MG63 (cell line): Measurements from ENCODE around the gene CATSPERZ. TPM values are rescaled to one million over a fixed set of nuclear protein-coding genes. Genes with fewer than 3 reads are reported as not detected.

ENCODE experiments used
- DNase-seq: peaks from one replicate; pipeline ENCODE4 v3.0.0-alpha.2; 2020
- H3K27me3 ChIP-seq: fragments of 250-450 bp; sonication (Bioruptor Pico); 2 replicates; pipeline ENCODE4 v1.5.1; 2020; ENCODE audit warnings: mild to moderate bottlenecking, moderate library complexity
- H3K36me3 ChIP-seq: fragments of 250-450 bp; sonication (Bioruptor Pico); 2 replicates; pipeline ENCODE4 v1.5.1; 2020; ENCODE audit warnings: mild to moderate bottlenecking, moderate library complexity
- H3K4me3 ChIP-seq: fragments of 250-450 bp; sonication (Bioruptor Pico); 2 replicates; pipeline ENCODE4 v1.5.1; 2020; ENCODE audit warnings: mild to moderate bottlenecking, moderate library complexity
- H3K9me3 ChIP-seq: fragments of 250-450 bp; sonication (Bioruptor Pico); 2 replicates; pipeline ENCODE4 v1.5.1; 2020; ENCODE audit warnings: mild to moderate bottlenecking, moderate library complexity
- total RNA-seq: library from RNA; depleted of rRNA; stranded (reverse); fragments of >200 nt; shearing (Covaris generic); gene quantifications from 2 replicates; pipeline ENCODE4 v1.2.3, GENCODE V29; 2014; ENCODE audit warnings: low replicate concordance; rRNA removed

Gene CATSPERZ, protein sequence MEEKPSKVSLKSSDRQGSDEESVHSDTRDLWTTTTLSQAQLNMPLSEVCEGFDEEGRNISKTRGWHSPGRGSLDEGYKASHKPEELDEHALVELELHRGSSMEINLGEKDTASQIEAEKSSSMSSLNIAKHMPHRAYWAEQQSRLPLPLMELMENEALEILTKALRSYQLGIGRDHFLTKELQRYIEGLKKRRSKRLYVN
- not detected in 2 replicates for total RNA-seq

DNA sequence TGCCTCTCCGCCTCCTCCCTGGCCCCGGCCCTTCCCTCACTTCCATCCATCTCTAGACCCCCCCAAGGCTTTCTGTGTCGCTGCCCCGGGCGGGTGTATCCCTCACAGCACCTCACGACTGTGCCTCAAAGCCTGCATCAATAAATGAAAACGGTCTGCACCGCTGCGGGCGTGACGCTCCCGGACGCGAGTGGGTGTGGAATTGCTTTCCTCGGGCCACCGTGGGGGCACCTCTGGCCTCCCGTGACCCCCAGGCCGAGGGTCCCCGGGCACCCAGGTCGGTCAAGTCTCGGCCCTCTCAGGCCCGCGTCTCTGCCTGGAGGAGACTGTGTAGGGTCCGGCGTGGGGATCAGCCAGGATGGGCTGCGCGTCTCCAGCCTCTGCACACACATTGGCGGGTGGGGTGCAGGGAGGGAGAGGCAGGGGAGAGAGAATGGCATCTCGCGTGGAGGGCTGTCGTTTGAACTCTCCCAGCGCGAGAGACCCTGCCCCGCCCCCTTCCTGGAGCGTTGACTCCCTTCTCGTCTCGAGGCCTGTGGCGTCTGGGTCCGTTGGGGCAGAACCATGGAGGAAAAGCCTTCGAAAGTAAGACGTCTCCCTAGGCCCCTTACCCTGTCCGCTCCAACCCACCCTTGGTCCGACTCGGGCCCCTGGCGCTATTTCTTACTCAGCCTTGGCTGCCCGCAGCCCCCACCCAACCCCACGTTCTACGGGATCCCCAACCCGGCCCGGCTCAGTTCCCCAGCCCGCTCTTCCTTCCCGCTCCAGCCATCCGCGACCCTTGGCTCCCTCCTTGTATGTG, at the start of gene CATSPERZ:
Gene CATSPERZ (plus strand): TSS at position 512 of the 802 bp plus-strand sequence. CDS start 53 bp downstream, at position 565.
- H3K4me3 ChIP-seq = peak within 1 kb of the TSS; percentile 23; the same call in 1 of the 2 replicates
- no peaks in the 10 kb centered on the region for H3K36me3 ChIP-seq
- H3K27me3 ChIP-seq = 0 out of 2 replicates have a peak, but pooled peaks cover 2% of the 10 kb centered on the region
- DNase-seq = no peak
- no peaks in the 10 kb centered on the region for H3K9me3 ChIP-seq

DNA sequence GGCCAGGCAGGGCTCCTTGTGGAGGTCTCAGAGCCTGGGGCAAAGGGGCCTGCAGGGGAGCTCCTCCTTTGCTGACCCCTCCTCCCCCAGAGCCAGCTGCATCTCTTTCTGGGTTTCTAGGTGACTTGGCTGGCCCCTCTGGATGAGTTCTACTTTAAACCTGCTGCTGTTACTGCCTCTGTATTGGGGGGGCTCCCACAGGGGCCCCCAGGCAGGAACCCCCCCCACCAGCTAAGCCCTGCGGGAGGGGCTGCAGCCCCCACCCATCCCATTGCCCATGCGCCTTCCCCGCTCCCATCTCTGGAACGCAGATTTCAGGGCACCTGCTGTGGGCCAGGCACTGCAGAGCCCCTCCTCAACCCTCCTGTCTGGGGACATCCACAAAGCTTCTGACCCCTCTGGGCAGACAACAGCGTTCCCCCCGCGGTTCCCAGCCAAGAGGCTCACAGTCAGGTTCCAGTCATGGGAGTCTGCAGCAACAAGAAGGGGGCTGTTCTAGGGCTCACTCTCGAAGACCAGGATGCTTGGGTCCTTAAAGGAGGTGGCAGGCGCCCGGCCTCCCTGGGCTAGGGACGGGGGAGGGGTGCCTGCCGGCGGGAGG, 49.6 kb upstream of the CATSPERZ start:
- no peak for DNase-seq
- Histone ChIP-seq H3K36me3 (peaks cover 19% of the 10 kb centered on the region), H3K4me3 (peak overlapping the region; percentile 79), H3K27me3 (no peaks in the 10 kb centered on the region), H3K9me3 (no peaks in the 10 kb centered on the region)

DNA sequence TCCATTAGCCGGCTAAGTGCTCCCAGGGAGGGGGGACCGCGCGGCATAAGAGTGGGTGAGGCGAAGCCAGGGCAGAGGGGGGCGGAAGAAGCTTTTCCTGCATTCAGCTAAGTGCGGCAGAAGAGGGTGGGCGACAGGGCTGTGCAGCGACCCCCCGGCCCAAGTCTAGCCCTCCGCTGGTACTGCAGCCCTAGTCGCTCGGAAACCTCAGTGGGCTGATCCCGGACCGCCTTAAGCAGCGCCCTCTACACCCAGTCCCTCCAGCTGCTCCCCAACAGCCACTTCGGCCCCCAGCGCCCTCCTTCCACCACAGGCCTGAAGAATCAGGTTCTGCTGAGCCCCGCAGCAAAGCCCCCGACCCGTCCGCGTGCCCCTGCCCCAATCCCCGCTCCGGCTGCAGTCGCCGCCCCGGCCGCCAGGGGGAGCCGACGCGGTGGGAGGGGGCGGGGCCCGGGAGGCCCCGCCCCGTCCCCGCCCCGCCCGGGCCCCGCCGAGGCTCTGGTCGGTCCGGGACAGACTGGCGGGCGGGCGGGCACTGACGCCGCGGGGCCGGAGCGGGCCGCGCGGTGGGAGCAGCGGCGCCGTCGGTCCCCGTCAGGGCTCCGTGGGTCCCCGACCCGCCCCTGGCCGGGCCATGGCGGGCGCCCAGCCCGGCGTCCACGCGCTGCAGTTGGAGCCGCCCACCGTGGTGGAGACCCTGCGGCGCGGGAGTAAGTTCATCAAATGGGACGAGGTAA, 49.0 kb upstream of the CATSPERZ start, which contains the start of gene PLCB3:
Gene PLCB3 (plus strand): TSS at position 515 of the 737 bp plus-strand sequence. CDS start 120 bp downstream, at position 635.
- Histone ChIP-seq H3K27me3 (no peaks in the 10 kb centered on the region), H3K4me3 (peak within 1 kb of the TSS; percentile 79), H3K9me3 (no peaks in the 10 kb centered on the region), H3K36me3 (peaks cover 20% of the 10 kb centered on the region)
- peak; percentile 51 for DNase-seq

DNA sequence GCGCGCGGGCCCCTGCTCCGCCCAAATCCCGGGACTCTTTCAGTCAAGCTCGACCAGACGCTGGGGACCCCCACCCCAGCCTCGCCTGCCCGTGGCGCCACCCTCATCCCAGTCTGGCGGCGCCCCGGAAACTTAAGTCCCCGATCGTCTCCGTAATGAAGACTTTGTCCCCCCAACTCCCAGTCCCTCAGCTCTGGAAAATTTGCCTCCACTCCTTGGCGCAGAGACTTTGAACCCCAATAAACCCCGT, 48.5 kb upstream of the CATSPERZ start:
- H3K27me3 ChIP-seq = no peaks in the 10 kb centered on the region
- no peak for DNase-seq
- H3K4me3 ChIP-seq = peak overlapping the region; percentile 79
- no peaks in the 10 kb centered on the region for H3K9me3 ChIP-seq
- peaks cover 22% of the 10 kb centered on the region for H3K36me3 ChIP-seq

DNA sequence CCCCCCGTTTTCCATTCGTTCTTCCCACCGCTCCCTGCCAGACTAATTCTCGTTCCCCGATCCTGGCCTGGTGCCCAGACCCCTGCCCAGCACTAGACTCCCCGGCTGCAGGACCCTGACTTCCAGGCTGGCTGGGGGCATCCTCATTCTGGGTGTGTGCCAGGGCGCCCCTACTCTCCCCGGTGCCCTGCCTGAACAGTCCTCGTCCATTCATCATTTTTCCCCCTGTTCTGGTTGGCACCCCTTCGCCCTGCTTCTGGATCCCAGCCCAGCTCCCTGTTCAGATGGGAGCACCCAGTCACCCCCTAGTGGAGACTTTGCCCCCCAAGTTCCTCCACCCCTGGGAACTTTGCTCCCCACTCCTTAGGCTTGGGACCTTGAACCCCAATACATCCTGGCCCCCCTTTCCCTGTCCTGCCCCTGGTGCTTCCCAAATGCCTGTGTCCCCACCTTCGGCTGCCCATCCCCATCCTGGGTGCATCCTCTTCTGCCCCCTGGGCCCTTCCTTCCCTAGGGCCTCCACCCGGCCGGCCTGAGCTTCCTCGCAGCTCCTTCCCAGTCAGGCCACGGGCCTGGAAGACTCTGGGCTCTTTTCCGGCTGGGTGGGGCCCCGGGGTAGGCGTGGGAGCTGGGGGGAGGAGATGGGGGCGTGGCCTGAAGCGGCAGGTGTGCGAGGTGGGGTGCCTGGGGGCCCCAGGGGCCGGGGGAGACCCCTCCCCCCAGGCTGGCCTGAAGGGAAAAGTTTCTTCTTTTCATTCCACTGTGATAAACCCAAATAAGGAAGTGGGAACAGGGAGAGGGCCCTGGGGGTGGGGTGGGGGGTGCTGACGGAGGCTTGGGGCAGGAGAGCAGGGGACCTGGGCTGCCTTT, 47.9 kb upstream of the CATSPERZ start:
- Histone ChIP-seq H3K36me3 (peaks cover 24% of the 10 kb centered on the region), H3K9me3 (no peaks in the 10 kb centered on the region), H3K27me3 (no peaks in the 10 kb centered on the region), H3K4me3 (peak overlapping the region; percentile 79)
- peak; percentile 63 for DNase-seq

DNA sequence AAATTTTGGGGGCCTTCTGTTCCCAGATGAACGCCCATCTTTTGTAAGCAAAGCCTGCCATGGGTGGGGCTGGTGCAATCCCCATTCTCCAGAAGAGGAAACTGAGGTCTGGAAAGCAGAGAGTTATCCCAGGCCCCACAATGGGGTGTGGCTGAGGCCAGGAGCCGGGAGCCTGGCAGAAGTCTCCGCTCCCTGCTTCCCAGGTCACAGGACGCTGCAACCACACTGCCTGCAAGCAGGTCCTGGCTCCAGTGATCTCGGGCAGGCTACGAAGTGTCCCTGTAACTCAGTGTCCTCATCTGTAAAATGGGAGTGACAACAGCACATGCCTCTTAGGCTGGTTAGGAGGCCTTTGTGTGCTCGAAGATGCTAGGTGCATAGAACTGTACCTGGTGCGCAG, 47.1 kb upstream of the CATSPERZ start:
- H3K9me3 ChIP-seq = no peaks in the 10 kb centered on the region
- no peaks in the 10 kb centered on the region for H3K27me3 ChIP-seq
- H3K4me3 ChIP-seq = no peak overlapping the region; the same call in 1 of the 2 replicates
- DNase-seq = no peak
- H3K36me3 ChIP-seq = peaks cover 27% of the 10 kb centered on the region

DNA sequence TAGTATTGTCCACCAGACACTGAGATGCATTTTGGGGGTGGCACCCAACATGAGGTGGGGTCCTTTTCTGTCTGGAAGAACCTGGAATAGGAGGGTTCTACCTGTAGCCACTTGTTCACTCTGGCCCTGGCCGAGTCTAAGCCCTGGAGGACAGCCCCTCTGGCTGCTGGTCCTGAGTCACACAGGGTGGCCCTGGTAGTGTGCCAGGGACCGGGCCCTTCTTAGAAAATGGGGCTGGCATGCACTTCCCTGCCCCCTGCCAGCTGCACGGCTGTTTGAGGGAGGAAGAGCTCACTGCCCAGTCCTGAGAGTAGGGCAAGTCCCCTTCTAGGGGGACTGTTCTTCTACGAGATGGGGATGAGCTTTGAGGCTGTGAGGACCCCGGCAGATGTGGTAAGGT, 46.7 kb upstream of the CATSPERZ start:
- no peaks in the 10 kb centered on the region for H3K27me3 ChIP-seq
- H3K4me3 ChIP-seq = no peak overlapping the region
- peaks cover 28% of the 10 kb centered on the region for H3K36me3 ChIP-seq
- no peak for DNase-seq
- H3K9me3 ChIP-seq = no peaks in the 10 kb centered on the region

DNA sequence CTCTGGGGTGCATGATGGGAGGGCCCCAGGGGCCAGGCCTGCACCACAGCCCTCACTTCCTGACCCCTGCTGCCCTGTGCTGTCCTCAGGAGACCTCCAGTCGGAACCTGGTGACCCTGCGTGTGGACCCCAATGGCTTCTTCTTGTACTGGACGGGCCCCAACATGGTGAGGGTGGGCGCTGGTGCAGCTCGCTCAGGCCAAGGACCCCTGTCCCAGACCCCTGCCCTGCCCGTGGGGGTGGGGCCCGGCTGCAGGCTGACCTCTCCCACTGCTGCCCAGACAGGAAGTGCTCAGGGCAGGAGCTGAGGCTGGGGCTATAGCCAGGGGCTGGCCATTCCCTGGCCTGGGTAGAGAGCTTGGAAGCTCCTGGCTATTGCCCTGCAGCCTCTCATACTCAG, 45.8 kb upstream of the CATSPERZ start:
- Histone ChIP-seq H3K9me3 (no peaks in the 10 kb centered on the region), H3K4me3 (no peak overlapping the region), H3K36me3 (peaks cover 35% of the 10 kb centered on the region), H3K27me3 (no peaks in the 10 kb centered on the region)
- no peak for DNase-seq

DNA sequence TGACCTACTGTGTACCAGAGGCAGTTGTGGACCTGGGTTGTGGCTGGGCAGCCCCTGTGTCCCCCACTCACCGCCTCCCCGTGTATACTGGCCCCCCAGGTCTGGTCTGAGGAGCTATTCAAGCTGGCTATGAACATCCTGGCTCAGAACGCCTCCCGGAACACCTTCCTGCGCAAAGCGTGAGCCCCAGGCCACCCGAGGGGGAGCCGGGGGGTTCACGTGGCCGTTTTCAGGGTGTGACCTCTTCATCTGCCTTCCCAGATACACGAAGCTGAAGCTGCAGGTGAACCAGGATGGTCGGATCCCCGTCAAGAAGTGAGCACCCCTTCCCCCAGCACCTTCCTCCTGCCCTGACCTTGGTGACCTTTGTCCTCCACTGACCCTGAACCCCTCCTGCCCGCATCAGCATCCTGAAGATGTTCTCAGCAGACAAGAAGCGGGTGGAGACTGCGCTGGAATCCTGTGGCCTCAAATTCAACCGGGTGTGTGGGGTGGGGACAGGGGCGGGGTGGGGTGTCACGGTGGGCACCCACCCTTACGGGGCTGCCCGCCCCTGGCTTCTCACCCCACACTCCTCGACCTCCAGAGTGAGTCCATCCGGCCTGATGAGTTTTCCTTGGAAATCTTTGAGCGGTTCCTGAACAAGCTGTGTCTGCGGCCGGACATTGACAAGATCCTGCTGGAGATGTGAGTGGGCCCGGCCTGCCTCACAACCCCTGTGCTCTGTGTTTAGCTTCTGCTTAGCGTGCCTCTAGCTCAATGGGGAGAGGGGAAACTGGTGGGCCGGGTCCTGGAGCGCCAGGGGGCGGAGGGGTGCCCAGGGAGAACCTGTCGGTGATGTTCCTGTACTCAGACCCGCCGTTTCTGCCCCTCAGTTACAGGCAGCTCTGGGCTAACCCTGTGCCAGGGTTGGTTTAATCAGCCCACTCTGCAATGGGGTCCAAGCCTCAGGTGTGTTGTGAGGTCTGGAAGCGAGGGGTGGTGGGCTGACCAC, 44.7 kb upstream of the CATSPERZ start:
- DNase-seq = no peak
- peaks cover 44% of the 10 kb centered on the region for H3K36me3 ChIP-seq
- H3K4me3 ChIP-seq = no peak overlapping the region
- no peaks in the 10 kb centered on the region for H3K9me3 ChIP-seq
- H3K27me3 ChIP-seq = no peaks in the 10 kb centered on the region

DNA sequence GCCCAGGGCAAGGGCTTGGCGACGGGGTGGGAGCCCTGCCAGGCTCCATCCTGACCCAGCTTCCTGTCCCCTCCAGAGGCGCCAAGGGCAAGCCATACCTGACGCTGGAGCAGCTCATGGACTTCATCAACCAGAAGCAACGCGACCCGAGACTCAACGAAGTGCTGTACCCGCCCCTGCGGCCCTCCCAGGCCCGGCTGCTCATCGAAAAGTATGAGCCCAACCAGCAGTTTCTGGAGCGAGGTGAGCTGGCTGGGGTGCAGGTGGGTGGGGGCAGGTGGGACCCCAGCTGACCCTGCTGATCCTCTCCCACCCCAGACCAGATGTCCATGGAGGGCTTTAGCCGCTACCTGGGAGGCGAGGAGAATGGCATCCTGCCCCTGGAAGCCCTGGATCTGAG, 43.9 kb upstream of the CATSPERZ start:
- Histone ChIP-seq H3K9me3 (no peaks in the 10 kb centered on the region), H3K27me3 (no peaks in the 10 kb centered on the region), H3K4me3 (no peak overlapping the region), H3K36me3 (peaks cover 44% of the 10 kb centered on the region)
- no peak for DNase-seq

DNA sequence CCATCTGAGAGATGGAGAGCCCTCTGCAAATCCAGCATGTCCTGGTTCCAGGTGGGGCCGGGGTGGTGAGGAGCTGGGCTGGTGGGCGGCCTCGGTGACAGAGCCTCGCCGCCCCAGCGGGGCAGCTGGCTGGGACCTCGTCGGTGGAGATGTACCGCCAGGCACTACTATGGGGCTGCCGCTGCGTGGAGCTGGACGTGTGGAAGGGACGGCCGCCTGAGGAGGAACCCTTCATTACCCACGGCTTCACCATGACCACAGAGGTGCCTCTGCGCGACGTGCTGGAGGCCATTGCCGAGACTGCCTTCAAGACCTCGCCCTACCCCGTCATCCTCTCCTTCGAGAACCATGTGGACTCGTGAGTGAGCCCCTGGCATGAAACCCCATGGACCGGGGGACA, 41.8 kb upstream of the CATSPERZ start:
- no peak for DNase-seq
- H3K36me3 ChIP-seq = peaks cover 55% of the 10 kb centered on the region
- no peaks in the 10 kb centered on the region for H3K9me3 ChIP-seq
- H3K27me3 ChIP-seq = no peaks in the 10 kb centered on the region
- H3K4me3 ChIP-seq = no peak overlapping the region

DNA sequence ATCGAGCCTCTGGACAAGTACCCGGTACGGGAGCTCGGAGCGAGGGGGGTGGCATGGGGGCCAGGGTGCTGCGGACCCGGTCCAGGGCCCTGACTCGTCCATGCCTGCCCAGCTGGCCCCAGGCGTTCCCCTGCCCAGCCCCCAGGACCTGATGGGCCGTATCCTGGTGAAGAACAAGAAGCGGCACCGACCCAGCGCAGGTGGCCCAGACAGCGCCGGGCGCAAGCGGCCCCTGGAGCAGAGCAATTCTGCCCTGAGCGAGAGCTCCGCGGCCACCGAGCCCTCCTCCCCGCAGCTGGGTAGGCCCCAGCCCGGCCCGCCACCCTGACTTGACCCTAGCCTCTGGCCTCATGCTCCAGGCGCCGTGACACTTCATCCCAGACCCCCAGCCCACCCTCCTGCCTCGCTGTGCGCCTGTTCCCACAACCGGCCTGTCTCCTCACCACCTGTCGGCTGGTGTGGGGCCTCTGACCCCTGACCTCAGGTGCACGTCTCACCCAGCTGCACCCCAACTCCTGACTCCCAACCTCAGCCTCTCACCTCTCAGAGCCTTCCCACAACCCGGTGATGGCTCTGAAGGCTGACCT, 41.1 kb upstream of the CATSPERZ start:
- no peak overlapping the region for H3K4me3 ChIP-seq
- DNase-seq = no peak
- peaks cover 55% of the 10 kb centered on the region for H3K36me3 ChIP-seq
- no peaks in the 10 kb centered on the region for H3K9me3 ChIP-seq
- no peaks in the 10 kb centered on the region for H3K27me3 ChIP-seq

DNA sequence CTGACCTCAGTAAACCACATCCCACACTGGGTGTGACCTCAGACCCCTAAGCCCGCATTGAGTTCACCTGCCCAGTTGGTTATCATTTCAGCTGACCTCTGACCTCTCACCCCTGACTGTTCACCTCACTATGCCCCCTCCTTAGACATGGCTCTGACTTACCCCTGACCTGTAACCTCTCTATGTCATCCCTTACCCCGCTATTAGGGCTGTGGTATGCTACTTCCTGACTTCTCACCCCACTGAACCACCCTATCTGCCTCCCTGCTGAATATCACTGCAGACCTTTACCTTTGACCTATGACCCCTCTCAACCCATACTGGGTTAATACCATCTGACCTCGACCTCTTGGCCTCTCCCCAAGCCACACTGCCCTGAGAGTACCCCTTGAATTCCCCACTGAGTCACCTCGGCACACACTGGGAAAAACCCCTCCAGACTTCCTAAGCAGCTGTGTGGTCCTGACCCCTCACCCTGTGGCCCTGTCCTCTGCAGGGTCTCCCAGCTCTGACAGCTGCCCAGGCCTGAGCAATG, 40.6 kb upstream of the CATSPERZ start:
- Histone ChIP-seq H3K27me3 (no peaks in the 10 kb centered on the region), H3K4me3 (no peak overlapping the region), H3K9me3 (no peaks in the 10 kb centered on the region), H3K36me3 (peaks cover 50% of the 10 kb centered on the region)
- DNase-seq = no peak

DNA sequence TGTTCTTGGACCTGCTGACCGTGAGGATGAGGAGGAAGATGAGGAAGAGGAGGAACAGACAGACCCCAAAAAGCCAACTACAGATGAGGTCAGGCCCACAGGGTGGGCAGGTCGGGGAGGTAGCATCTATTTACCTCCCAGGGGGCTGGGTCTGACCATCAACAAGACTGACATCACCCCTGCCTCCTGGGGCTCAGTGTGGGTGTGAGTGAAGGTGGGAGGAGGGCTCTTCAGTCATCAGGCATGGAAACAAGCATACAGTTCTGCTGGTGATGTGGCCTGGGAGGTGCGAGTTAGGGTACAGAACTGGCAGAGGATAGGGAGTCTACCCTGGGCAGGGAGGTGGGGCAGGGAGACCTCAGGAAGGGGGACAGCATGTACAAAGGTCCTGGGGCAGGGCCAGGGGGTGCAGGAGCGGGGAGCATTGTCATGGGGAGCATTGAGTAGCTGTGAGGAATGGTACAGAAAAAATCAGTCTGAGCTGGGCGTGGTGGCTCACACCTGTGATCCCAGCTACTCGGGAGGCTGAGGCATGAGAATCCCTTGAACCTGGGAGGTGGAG, 39.9 kb upstream of the CATSPERZ start:
- DNase-seq = no peak
- H3K4me3 ChIP-seq = no peak overlapping the region
- no peaks in the 10 kb centered on the region for H3K9me3 ChIP-seq
- no peaks in the 10 kb centered on the region for H3K27me3 ChIP-seq
- peaks cover 43% of the 10 kb centered on the region for H3K36me3 ChIP-seq
